NCI-H82 treated with DMSO at 0.1 percent for 48 hours (cell line): ENCODE results near the gene DBT.
"Not testable (repeated sequence)": the region's sequence is repeated elsewhere in the genome, so short reads cannot be mapped to it uniquely, and the experiment has no call there.

Experiments
- DNase-seq: peaks from one replicate; lab custom pipeline; 2025; ENCODE audit not compliant: unreplicated experiment; lab: John Stamatoyannopoulos, UW

DBT gene

DNA sequence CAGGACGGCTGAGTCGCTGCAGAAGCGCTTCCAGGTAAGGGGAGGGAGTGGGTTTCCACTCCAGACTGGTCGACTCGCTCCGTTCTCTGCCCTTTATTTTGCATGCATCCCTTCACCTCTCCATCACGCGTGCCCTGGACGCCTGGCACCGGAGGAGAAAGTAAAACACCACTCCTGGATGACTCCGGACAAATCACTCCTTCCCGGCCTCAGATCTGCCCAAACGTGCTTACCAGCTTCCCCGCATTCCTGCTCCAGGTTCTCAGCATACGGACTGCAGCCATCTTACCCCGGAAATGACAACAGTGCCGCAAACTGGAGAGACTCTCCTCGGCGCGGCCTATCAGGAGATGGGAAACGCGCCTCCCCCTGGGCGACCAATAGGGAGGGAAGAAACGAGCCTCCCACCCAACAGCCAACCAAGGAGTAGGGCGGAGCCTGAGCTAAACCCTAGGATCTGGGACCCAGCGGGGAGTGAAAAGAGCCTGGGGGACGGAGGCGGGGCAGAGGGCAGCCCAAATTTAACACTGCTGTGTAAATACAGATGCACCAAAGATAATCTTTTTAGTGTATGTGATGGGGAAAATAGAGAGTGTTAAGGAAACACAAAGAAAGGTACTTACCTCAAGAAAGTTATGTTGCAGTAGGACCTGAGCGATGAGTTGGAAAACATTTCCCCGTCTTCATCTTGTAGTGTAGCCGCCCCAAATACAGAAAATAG is at the start of gene DBT:
Gene DBT, minus strand, starts transcription at position 298 of the 721 bp plus-strand sequence. Its CDS starts 14 bp downstream, at position 284.
- peak; percentile 96 for DNase-seq

DNA sequence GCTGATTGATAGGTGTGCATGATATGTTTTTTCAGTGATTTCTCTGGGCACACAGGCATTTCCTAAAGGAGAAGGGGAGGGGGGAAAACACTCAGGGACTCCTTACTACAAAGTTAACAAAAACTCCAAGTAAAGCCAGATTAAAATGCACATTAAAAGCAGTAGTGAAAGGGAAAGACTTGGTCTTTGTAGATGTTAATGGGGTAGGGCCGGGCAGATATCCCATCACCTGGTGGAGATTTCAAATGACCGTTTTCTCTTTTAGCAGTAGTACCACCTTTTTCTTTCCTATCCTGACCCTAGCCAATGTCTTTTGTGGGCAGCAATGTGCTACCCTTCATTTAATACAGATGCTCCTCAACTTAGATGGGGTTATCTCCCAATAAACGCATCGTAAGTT is 48.9 kb upstream of the DBT start:
- DNase-seq = no peak

DNA sequence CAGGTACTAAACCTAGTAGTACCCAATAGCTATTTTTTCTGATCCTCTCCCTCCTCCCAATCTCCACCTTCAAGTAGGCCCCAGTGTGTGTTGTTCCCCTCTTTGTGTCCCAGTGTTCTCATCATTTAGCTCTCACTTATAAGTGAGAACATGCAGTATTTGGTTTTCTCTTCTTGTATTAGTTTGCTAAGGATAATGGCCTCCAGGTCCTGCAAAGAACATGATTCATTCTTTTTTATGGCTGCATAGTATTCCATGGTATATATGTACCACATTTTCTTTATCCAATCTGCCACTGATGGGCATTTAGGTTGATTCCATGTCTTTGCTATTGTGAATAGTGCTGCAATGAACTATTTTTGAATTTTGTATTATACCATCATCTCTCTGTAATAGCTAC is 47.4 kb upstream of the DBT start:
- not testable (repeated sequence) for DNase-seq

DNA sequence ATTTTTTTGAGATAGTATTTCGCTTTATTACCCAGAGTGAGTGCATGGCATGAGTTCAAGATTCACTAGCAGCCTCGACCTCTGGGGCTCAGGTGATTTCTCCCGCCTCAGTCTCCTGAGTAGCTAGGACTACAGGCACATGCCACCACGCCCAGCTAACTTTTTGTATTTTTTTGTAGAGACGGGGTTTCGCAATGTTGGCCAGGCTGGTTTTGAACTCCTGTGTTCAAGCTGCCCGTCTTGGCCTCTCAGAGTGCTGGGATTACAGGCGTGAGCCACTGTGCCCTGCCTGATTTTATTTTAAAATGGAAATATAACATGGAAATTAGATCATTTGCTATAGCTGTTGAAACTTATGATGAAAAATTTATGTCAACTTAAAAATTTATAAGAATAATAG is 46.5 kb upstream of the DBT start:
- DNase-seq = no peak

DNA sequence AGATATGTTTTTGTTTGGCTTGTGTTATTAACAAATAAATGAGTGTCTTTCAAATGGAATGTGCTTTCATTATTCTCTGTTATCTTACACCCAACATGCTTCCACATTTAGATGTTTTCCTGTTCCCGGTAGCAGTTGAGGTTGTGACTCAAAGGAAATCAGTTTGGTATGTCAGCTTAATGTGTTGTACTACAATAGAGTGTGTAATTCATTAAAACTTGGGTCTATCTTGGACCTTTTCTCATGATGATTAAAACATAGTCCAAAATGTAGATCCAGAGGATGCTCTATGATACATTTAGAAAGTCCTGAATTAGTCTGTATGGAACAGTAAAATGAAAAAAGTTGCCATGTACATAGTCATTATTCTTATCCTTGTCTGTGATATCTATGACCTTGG is 43.1 kb upstream of the DBT start:
- DNase-seq = no peak

DNA sequence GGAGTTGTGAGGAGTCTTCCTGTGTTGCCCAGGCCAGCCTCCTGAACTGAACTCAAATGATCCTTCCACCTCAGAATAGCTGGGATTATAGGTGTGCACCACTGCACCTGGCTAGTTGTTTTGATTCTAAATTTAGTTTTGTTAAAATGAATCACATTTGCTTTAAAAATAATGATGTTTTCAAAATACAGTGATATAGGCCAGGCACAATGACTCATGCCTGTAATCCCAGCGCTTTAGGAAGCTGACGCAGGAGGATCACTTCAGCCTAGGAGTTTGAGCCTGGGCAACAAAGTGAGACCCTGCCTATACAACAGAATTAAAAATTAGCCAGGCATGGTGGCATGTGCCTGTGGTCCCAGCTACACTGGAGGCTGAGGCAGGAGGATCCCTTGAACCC is 40.7 kb upstream of the DBT start:
- DNase-seq = no peak

DNA sequence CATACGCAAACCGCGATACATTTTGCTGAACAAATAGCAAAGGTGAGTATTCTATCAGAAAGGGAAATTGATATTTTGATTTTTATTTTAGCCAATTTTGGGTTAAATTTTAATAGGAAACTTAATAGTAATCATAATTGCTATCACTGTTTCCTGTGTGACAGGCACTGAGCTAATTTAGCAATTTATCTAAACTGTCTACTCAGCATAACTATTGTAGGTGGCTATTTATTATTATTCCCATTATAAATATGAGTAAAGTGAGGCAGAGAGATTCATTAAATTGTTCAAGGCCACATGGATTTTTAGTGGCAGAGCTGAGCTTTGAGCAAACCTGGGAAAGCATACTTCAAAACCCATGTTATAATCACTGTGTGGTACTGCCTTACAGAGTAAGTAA is 37.5 kb upstream of the DBT start:
- no peak for DNase-seq

DNA sequence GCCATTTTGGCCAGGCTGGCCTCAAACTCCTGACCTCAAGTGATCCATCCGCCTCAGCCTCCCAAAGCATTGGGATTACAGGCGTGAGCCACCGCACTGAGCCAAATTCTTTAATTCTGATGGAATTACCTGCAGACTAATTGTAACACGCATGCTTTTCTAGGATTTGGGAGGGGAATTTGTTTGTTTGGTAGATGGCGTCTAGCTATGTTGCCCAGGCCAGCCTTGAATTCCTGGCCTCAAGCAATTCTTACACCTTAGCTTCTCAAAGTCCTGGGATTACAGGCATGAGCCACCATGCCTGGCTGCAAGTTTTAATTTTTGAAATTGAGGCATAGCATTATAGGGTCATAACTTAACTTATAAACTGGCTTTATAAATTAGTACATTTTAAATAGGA is 35.0 kb upstream of the DBT start:
- DNase-seq = no peak

DNA sequence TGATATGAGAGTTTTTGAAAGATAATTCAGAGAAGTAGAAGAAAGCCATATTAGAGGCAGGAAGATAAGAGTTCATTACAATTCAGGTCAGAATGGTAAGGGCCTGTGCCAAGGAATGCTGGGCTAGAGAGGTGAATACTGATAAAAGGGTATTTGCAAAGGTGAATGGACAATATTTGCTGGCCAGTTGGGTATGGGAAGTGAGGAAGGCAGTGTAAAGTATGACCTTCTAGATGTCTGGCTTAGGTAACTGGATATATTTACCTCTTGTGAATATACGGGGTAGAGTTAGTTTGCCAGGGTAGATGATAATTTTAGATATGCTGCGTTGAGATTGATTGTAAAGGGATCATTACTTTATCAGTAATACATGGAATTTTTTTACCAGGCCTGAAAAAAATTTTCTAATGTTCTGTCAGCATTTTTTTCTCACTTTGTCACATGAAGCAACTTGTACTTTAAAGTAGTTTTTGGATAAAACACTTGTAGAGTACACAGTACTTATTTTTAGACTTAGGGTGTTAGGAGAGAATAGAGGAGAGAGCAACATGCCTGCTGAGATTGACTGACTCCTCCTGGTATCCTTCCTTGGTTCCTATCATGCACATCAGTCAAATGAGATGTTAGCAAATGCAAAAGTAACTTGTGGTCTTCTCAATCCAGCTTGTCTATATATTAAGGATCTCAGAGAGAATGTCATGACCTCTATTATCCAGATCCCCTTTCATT is 30.5 kb upstream of the DBT start:
- no peak for DNase-seq

DNA sequence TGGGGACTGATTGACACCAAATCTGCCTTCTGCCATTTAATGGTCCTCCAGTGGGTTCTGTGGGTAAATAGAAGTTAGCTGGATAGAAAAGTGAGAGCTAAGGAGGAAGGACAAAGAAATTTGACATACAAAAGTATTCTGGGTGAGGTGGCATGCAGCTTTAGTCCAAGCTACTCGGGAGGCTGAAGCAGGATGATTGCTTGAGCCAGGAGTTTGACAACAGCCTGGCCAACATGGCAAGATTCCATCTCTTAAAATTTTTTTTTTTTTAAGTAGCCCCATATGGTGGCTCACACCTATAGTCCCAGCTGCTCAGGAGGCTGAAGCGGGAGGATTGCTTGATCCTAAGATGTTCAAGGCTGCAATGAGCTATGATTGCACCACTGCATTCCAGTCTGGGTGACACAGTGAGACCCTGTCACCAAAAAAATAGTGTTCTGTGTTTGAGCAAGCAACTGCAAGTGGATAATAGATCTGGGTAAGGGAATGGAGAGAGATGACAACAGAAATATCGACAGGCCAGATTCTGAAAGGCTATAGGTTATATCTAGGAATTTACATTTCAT is 29.8 kb upstream of the DBT start:
- no peak for DNase-seq

DNA sequence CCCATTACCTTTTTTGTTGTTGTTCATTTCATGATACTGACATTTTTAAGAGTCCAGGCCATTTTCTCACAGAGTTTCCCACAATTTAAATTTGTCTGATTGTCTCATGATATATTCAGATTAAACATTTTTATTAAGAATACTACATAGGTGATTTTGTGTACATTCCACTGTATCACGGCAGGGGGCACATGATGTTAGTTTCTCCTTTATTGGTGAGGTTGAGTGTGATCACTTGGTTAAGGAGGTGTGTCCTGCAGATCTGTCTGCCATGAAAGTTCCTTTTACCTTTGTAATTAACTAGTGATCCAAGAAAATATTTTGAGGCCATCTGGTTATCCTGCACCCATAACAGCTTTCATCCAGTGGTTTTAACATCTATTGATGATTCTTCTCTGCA is 28.2 kb upstream of the DBT start:
- DNase-seq = no peak

DNA sequence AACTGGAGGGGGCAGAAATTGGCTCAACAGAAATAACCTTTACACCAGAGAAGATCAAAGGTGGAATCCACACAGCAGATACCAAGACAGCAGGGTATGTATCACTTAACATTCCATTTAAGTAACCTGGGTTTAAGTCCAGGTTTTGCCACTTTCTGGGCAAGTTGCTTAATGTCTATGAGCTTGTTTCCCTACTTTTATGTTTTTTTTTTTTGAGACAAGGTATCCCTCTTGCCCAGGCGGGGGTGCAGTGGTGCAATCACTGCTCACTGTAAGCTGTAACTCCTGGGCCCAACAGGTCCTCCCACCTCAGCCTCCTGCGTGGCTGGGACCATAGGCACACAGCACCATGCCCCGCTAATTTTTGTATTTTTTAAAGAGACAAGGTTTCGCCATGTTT is 18.6 kb upstream of the DBT start:
- no peak for DNase-seq

DNA sequence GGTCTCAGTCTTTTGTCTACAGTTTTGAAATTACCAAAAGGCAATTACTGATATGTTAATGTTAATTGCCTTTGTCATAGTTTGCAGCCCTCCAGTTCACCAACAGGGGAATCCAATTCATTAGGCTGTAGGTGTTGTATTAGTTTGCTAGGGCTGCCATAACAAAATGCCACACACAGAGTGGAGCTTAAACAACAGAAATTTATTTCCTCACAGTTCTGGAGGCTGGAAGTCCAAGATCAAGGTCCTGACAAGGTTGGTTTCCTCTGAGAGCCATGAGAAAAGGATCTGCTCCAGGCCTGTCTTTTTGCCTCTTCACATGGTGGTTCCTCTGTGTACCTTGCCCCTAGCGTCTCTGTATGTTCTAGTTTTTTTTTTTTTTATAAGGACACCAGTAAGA is 17.6 kb upstream of the DBT start:
- no peak for DNase-seq

DNA sequence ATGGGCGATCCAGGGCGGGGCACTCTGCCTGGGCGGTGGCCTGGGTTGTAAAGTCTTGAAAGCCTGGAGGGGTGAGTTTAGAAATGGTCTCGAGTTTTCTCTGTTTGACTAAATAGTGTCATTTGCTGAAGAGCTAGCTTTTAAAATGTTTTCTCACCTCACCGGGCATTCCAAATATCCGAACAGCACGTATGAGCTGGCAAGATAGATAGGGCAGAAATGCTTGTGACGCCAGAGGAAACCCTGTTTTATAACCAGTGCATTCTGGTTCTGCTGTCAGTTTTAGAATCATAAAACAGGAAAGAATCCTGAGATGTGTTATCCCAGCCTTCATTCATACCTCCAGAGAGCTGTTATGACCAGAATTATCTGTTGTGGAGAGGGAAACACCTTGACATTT is 17.1 kb upstream of the DBT start:
- DNase-seq = no peak

DNA sequence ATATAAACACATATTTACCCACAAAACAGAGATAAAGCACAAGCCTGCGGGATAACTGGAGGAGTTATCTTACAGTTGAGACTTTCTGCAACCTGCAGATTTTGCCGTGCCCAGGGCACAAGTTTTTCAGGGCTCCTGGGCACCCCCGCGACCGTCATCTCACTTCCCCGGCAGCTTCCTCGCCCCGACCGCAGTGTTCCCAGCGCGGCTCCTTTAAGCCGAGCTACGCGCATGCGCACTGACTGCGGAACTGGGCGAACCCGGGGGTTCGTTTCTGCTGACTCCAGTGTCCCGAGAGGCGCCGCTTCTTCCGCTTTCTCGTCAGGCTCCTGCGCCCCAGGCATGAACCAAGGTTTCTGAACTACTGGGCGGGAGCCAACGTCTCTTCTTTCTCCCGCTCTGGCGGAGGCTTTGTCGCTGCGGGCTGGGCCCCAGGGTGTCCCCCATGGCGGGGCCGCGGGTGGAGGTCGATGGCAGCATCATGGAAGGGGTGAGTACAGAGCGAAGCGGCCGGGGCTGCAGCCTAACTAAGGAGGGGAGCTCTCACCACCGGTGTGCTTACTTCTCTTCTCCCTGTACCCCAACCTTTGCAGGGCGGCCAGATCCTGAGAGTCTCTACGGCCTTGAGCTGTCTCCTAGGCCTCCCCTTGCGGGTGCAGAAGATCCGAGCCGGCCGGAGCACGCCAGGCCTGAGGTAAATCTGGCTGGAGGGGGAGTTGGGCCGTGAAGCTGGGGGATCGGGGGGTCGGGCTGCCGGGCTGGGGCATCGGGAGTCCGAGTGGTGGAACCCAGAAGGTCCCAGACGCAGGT is 16.5 kb upstream of the DBT start, which contains the start of gene RTCA:
Gene RTCA, plus strand, starts transcription at position 286 of the 810 bp plus-strand sequence. Its CDS starts 160 bp downstream, at position 446.
- peak; percentile 86 for DNase-seq

DNA sequence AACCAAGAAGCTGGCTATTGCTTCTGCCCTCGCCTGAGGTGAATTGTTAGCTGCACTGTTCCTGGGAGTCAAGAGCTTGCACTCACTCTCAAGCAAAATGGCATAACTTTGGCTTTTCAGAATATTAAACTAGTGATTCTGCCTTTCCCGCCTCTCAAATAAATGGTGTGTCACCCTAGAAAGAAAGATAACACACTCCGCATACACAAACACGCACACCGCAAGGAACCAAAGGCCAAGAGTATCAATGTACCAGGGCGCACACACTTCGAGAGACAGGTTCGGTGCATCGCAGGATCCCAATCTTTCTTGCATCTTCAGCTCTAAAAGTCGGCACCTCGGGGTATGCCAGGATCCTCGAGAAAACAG is 15.9 kb upstream of the DBT start:
- no peak for DNase-seq

DNA sequence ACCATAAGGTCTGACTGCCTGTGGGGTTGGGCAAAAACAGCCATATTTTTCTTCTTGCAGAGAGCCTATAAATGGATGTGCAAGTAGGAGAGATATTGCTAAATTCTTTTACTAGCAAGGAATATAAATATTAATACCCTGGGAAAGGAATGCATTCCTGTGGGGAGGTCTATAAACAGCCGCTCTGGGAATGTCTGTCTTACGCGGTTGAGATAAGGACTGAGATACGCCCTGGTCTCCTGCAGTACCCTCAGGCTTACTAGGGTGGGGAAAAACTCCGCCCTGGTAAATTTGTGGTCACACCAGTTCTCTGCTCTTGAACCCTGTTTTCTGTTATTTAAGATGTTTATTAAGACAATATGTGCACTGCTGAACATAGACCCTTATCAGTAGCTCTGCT is 14.4 kb upstream of the DBT start:
- DNase-seq = not testable (repeated sequence)

DNA sequence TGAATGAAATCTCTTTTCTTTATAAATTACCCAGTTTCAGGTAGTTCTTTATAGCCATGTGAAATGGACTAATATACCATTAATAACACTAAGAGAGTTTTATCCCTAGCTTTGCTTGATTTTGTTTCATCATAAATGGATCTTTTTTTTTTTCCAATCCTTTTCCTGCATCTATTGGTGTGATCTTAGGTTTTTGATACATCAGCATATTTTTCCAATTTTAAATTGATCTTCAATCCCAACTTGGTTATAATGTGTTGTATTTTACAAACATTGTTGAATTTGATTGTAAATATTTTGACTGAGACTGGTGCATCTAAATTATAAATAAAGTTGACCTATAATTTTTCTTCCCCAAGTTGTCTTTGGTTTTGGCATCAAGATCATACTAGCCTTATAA is 12.1 kb upstream of the DBT start:
- DNase-seq = no peak

DNA sequence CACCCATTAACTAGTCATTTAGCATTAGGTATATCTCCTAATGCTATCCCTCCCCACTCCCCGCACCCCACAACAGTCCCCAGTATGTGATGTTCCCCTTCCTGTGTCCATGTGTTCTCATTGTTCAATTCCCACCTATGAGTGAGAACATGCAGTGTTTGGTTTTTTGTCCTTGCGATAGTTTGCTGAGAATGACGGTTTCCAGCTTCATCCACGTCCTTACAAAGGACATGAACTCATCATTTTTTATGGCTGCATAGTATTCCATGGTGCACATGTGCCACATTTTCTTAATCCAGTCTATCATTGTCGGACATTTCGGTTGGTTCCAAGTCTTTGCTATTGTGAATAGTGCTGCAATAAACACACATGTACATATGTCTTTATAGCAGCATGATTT is 8.8 kb upstream of the DBT start:
- not testable (repeated sequence) for DNase-seq

DNA sequence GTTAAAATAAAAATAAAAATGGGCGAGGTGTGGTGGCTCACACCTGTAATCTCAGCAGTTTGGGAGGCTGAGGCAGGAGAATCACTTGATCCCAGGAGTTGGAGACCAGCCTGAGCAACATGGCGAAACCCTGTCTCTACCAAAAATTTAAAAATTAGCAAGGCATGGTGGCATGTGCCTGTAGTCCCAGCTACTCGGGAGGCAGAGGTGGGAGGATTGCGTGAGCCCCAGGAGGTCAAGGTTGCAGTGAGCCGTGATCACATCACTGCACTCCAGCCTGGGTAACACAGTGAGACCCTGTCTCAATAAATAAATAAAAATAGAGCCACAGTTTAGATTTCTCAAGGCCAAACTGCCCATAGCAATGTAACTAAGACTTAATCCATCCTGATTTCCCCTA is 6.6 kb upstream of the DBT start:
- DNase-seq = not testable (repeated sequence)

DNA sequence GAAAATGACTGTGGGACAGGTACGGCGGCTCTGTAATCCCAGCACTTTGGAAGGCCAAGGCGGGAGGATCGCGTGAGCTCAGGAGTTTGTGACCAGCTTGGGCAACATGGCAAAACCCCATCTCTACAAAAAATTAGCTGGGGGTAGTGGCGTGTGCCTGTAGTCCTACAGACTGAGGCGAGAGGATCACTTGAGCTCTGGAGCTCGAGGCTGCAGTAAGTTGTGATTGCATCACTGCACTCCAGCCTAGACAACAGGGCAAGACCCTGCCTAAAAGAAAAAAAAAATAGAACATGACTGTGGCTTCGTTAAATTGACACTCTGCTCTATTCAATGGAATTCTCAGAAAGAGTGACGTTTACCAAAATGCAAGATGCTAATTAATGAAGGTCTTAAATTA is 3.9 kb upstream of the DBT start:
- DNase-seq = no peak

DNA sequence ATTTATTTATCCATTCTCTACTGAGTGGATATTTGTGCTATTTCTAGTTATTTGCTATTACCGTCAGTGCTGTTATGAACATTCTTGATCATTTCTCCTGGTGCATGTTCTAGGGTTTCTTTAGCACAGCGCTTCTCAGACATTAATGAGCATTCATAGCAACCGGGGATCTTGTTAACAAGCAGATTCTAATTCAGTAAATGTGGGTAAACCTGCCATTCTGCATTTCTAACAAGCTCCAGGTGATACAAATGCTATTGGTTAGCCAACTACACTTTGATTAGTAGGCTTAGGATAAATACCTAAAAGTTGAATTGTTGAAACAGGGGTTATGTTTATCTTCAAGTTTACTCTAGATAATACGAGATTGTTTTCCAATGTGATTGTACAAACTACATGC is 3.3 kb upstream of the DBT start:
- DNase-seq = no peak
